Rectal smooth muscle tissue (tissue), 1 donor: Measurements from ENCODE around the gene GPC6.

Experiments used
- H3K27ac ChIP-seq: one replicate; pipeline ENCODE4 v1.7.0; 2013; ENCODE audit warnings: low read depth, low read length, inconsistent platforms
- H3K27me3 ChIP-seq: one replicate; pipeline ENCODE4 v1.7.0; 2013; ENCODE audit warnings: low read length; ENCODE audit not compliant: control insufficient read depth, insufficient read depth
- H3K36me3 ChIP-seq: one replicate; pipeline ENCODE4 v1.7.0; 2013; ENCODE audit warnings: low read length; ENCODE audit not compliant: control insufficient read depth, insufficient read depth
- H3K4me1 ChIP-seq: one replicate; pipeline ENCODE4 v1.7.0; 2013; ENCODE audit warnings: low read length; ENCODE audit not compliant: control insufficient read depth, insufficient read depth
- H3K4me3 ChIP-seq: one replicate; pipeline ENCODE4 v1.7.0; 2013; ENCODE audit warnings: low read length
- H3K9ac ChIP-seq: one replicate; pipeline ENCODE4 v1.7.0; 2013; ENCODE audit warnings: low read length

The GPC6 gene

GRCh38 chr13:93218583-93218982 lies 8.0 kb upstream of the GPC6 start:
- Histone ChIP-seq H3K4me3 (no peak overlapping the region), H3K27ac (no peak overlapping the region), H3K9ac (no peak overlapping the region), H3K27me3 (no peaks in the 10 kb centered on the region), H3K4me1 (no peaks in the 10 kb centered on the region), H3K36me3 (no peaks in the 10 kb centered on the region)

- H3K27me3 ChIP-seq, result no peaks in the 10 kb centered on the region
- no peaks in the 10 kb centered on the region for H3K4me1 ChIP-seq
- H3K36me3 ChIP-seq, result no peaks in the 10 kb centered on the region
Observed at GRCh38 chr13:93220073-93220472, 6.5 kb upstream of the GPC6 start.

DNA sequence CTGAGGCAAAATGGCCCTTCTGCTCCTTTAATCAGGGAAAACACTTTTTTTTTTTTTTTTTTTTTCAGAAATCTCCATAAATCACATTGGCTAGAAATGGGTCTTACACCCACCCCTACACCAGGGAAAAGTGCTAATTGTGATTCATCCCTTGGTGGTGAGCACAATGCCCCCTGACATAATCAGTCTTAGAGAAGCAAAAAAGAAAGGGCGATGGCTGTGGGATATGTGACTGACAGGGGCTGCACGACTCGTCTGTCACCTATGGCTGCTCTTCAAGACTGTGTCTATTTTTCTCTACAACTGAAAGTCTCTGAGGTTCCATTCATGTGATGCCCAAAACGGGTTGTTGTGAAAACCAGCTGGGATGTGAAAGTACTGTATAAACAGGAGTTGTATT lies 3.6 kb upstream of the GPC6 start:
- Histone ChIP-seq H3K27me3 (no peaks in the 10 kb centered on the region), H3K4me3 (no peak overlapping the region), H3K27ac (no peak overlapping the region), H3K36me3 (no peaks in the 10 kb centered on the region), H3K4me1 (no peaks in the 10 kb centered on the region), H3K9ac (no peak overlapping the region)

More at GRCh38 chr13:93220073-93220472, 6.5 kb upstream of the GPC6 start:
- Histone ChIP-seq H3K27ac (no peak overlapping the region), H3K9ac (no peak overlapping the region), H3K4me3 (no peak overlapping the region)

- H3K4me1 ChIP-seq, result no peaks in the 10 kb centered on the region
- H3K36me3 ChIP-seq, result no peaks in the 10 kb centered on the region
- no peak overlapping the region for H3K4me3 ChIP-seq
- H3K27ac ChIP-seq, result no peak overlapping the region
- H3K9ac ChIP-seq, result no peak overlapping the region
- no peaks in the 10 kb centered on the region for H3K27me3 ChIP-seq
Observed at GRCh38 chr13:93224535-93224934, 2.1 kb upstream of the GPC6 start.

DNA sequence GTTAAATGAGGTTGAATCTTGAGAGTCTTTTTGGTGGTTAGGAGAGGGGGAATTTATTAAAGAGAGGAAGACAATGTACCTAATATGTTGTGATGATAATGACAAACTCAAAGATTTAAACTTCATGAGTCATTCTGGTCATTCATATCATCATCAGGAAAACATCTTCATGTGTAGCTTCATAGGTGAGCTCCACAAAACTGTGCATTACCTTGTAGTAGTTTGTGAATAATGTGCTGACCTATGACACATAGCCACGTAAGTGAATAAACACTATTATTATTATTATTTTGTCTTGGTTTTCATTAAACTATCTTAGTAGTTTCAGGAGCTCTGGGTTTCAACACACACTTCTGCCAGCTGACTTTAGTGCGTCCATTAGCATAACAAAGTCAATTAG lies 997 bp upstream of the GPC6 start:
- no peaks in the 10 kb centered on the region for H3K27me3 ChIP-seq
- H3K4me3 ChIP-seq, result no peak overlapping the region
- no peak overlapping the region for H3K27ac ChIP-seq
- H3K36me3 ChIP-seq, result no peaks in the 10 kb centered on the region
- no peak overlapping the region for H3K9ac ChIP-seq
- no peaks in the 10 kb centered on the region for H3K4me1 ChIP-seq

DNA sequence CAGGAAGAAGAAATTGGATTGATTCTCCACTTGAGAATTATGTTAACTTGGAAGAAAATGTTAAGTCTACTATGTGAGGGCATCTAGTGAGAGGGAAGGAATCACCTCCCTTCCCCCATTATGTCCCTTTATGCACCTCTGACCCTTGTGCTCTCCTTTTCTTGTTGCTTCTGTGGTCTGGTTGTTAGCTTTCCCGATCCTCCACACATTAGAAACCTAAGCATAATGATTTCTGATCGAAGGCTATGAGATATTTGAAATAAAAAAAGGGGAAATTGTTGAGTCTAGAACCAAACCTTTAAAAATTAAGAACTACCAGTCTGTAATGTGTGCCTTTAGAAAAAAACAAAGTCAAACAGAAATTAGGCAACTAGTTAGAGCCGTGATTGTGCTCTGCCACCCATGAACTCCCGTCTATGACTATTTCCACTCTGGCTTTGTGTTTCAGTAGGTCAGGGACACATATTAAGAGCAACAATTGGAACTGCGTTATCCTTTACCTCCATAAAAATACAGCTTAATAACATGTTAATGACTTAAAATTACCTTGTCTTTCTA lies 463 bp upstream of the GPC6 start:
- no peak overlapping the region for H3K27ac ChIP-seq
- no peaks in the 10 kb centered on the region for H3K36me3 ChIP-seq
- H3K9ac ChIP-seq, result no peak overlapping the region
- H3K4me3 ChIP-seq, result peak overlapping the region; percentile 72
- H3K27me3 ChIP-seq, result no peaks in the 10 kb centered on the region
- H3K4me1 ChIP-seq, result no peaks in the 10 kb centered on the region

DNA sequence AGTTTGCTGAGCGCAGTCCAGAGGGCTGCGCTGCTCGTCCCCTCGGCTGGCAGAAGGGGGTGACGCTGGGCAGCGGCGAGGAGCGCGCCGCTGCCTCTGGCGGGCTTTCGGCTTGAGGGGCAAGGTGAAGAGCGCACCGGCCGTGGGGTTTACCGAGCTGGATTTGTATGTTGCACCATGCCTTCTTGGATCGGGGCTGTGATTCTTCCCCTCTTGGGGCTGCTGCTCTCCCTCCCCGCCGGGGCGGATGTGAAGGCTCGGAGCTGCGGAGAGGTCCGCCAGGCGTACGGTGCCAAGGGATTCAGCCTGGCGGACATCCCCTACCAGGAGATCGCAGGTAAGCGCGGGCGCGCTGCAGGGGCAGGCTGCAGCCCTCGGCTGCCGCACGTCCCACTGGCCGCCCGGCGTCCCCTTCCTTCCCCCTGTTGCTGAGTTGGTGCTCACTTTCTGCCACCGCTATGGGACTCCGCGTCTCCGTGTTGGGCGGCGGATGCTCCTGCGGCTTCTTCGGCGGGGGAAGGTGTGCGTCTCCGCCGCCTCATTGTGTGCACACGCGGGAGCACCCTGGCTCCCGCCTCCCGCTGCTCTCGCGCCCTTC lies 772 bp downstream of the GPC6 start:
- Histone ChIP-seq H3K27me3 (no peaks in the 10 kb centered on the region), H3K36me3 (no peaks in the 10 kb centered on the region), H3K27ac (peak overlapping the region; percentile 45), H3K4me3 (peak overlapping the region; percentile 72), H3K9ac (no peak overlapping the region), H3K4me1 (no peaks in the 10 kb centered on the region)

DNA sequence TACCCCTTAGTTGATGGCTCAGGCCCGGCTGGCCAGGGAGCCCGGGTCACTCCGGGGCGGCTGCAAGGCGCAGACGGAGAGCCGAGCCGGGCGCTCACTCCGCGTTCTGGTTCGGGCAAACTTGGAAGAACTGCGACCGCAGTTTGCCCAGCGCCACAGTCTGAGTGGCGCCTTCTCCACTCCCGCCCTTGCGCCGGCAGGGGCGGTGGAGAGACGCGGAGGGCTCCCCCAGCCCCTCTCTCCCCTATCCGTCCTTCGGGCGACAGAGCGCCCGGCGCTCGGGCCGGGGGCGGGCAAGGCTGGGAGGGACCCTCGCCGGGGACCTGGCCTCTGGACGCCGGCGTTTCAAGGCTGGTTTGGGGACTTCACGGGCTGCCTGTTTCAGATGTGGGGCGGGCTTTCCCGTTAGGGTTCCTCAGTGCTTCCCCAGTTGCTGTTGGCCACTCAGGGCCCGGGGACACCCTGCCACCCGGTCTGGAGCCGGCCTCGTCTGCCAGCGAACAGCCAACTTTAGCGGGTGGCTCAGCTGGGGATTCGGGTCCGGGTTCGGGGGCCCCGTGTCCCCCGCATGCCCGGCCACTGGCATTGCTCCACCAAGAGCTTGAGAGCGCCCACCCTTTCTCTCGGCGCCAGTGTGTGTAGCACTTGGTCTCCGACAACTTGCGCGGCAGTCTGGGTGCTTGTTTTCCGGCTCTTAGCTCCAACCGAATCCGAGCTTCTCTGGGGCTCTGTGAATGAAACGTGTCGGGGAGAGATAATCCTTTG lies 1.5 kb downstream of the GPC6 start:
- Histone ChIP-seq H3K9ac (peak overlapping the region; percentile 30), H3K4me1 (no peaks in the 10 kb centered on the region), H3K36me3 (no peaks in the 10 kb centered on the region), H3K27me3 (no peaks in the 10 kb centered on the region), H3K27ac (peak overlapping the region; percentile 68), H3K4me3 (peak overlapping the region; percentile 72)

DNA sequence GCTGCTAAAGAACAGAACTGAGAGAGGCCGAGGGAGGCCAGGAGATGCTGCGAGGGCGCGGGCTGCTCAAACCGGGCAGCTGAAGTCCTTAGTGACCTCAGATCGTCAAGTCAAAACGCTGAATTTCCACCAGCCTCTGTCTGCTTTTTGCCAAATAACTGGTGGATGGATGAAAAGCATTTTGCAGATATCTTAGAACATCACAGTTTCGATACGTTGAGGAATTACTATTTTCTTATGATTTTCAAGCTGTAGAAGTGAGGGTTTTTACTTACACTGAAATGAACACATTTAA lies 2.0 kb downstream of the GPC6 start:
- Histone ChIP-seq H3K27me3 (no peaks in the 10 kb centered on the region), H3K36me3 (no peaks in the 10 kb centered on the region), H3K27ac (peak overlapping the region; percentile 68)

DNA sequence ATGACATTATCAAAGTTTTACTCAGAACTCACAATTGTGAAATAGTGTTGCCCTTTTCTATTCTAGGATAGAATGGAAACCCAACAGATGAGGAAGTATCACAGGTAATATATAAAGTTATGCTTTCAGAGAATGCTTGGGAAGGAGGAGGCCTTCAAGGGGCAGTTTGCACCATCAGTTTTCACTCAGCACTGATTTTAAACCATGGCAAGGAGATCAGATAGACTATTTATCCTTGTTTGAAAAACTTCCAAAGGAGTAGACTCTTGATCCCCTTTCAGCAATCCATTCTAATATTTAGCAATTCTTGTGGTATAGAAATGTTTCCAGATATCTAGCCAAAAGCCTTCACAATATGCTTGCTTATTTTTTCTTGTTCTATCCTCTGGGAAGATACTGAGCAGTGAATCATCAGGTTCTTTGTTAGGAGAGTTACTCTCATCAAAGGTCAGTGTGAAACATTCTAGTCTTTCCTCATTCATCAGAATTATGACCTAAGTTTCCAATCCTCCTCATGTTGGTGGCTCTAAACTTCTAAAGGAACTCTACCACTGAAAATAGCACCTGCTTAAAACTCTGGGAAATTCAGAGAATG lies 3.8 kb downstream of the GPC6 start:
- Histone ChIP-seq H3K36me3 (no peaks in the 10 kb centered on the region), H3K9ac (no peak overlapping the region), H3K4me3 (no peak overlapping the region), H3K27me3 (no peaks in the 10 kb centered on the region), H3K27ac (no peak overlapping the region), H3K4me1 (no peaks in the 10 kb centered on the region)

More for the DNA sequence above, 2.0 kb downstream of the GPC6 start:
- Histone ChIP-seq H3K4me1 (no peaks in the 10 kb centered on the region), H3K9ac (peak overlapping the region; percentile 30), H3K4me3 (peak overlapping the region; percentile 72)

DNA sequence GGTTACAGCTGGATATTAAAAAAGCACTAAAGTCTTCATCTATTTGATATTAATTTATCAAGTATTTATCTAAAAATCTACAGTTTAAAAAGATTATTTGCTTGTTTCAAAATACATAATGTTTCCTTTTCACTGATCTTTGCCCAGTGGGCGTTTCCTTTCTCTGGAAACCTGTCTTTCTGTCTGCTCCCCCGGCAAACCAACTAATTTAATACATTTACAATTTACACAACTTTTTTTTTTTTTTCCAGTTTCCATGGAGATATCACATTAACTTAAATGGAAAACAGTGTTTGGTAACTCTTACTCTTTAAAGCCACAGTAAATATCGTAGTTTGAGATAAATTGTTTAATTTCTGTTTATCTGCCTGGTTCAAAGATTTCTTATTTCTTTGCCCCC lies 5.3 kb downstream of the GPC6 start:
- H3K27ac ChIP-seq, result no peak overlapping the region
- no peaks in the 10 kb centered on the region for H3K27me3 ChIP-seq
- H3K9ac ChIP-seq, result no peak overlapping the region
- H3K4me1 ChIP-seq, result no peaks in the 10 kb centered on the region
- H3K4me3 ChIP-seq, result no peak overlapping the region
- no peaks in the 10 kb centered on the region for H3K36me3 ChIP-seq

DNA sequence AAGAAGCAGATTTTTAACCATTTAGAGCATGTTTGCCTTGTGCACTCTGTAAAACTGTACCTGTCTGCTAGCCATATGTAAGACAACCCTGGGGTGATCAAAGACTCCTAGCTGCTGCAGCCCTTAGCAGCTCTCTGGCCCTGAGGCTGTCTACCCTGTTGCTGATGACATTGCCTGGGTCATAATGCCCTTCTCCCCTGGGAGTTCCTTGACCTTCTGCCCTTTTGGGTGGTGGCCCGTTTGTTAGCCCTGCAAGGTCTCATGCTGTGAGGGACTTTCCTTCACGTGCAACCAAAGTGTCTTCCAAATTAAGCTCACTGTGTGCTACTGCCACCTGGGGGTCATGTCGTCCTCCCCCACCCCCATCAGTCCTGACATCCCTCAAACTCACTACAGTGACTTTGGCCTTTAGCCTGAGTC lies 7.4 kb downstream of the GPC6 start:
- Histone ChIP-seq H3K4me1 (no peaks in the 10 kb centered on the region), H3K27me3 (no peaks in the 10 kb centered on the region), H3K27ac (no peak overlapping the region), H3K4me3 (no peak overlapping the region), H3K36me3 (no peaks in the 10 kb centered on the region), H3K9ac (no peak overlapping the region)
